ENCODE measurements around the gene PES1.
"Not testable (repeated sequence)": the region's sequence is repeated elsewhere in the genome, so short reads cannot be mapped to it uniquely, and the experiment has no call there.

PES1 gene

DNA sequence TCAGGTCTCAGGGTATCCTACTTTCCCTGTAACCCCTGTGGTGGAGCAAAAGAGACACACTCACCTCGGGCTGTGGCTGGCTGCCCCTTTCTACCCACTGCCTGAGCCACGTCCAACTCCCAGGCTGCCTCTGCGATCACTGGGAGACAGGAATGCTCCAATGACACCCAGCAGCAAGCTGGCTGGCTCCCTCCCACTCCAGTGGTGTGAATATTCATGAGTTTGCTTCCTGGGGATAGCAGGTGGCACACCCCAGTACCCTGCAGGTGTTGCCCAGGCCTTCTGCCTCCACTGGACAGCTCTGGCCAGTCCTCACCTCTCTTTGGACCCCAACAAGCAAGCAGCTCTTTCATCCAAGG lies 27.0 kb downstream of the PES1 start:
- Histone ChIP-seq H3K4me3 (ENCODE audit: extremely low read depth, insufficient read depth, low read length, poor library complexity, severe bottlenecking) (no peak overlapping the region), H3K4me1 (ENCODE audit: control insufficient read depth, insufficient read depth, low read length, poor library complexity, severe bottlenecking) (peaks cover 8% of the 10 kb centered on the region), H3K27ac (ENCODE audit: low read depth, low read length, severe bottlenecking) (no peak overlapping the region), H3K9me3 (ENCODE audit: control insufficient read depth, low read length) (no peaks in the 10 kb centered on the region), H3K36me3 (ENCODE audit: control insufficient read depth, insufficient read depth, low read length) (no peaks in the 10 kb centered on the region)
- WGBS, 2 experiments (ENCODE audit: insufficient coverage in 2 of 2), result 30 to 53% methylated on average over 2 to 3 of the region's 3 CpGs

GRCh38 chr22:30564045-30564760 lies 27.5 kb downstream of the PES1 start:
- H3K36me3 ChIP-seq (ENCODE audit: control insufficient read depth, insufficient read depth, low read length), result no peaks in the 10 kb centered on the region
- 86 to 95% methylated on average over 8 of the region's 8 CpGs for WGBS, 2 experiments (ENCODE audit: insufficient coverage in 2 of 2)
- no peaks in the 10 kb centered on the region for H3K9me3 ChIP-seq (ENCODE audit: control insufficient read depth, low read length)
- H3K4me1 ChIP-seq (ENCODE audit: control insufficient read depth, insufficient read depth, low read length, poor library complexity, severe bottlenecking), result peaks cover 8% of the 10 kb centered on the region
- no peak overlapping the region for H3K4me3 ChIP-seq (ENCODE audit: extremely low read depth, insufficient read depth, low read length, poor library complexity, severe bottlenecking)
- H3K27ac ChIP-seq (ENCODE audit: low read depth, low read length, severe bottlenecking), result no peak overlapping the region

DNA sequence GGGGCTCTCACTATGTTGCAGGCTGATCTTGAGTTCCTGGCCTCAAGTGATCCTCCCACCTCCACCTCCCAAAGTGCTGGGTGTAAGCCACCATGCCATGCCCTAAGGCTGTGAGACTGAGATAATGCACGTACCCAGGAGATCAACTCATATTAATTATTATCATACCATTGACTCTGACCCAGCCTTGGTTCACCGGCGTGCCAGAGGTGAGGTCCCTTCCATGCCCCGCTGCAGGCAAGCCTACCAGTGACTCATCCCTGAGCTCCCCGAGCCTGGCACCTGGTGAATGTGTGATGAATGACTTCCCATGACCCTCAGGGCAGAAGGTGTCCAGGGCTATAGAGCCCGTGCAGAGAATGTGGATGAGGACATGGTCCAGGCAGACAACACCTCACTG lies 29.3 kb downstream of the PES1 start:
- no peaks in the 10 kb centered on the region for H3K36me3 ChIP-seq (ENCODE audit: control insufficient read depth, insufficient read depth, low read length)
- WGBS, 2 experiments (ENCODE audit: insufficient coverage in 2 of 2), result 89 to 94% methylated on average over 5 to 6 of the region's 6 CpGs
- no peak overlapping the region for H3K27ac ChIP-seq (ENCODE audit: low read depth, low read length, severe bottlenecking)
- peaks cover 8% of the 10 kb centered on the region for H3K4me1 ChIP-seq (ENCODE audit: control insufficient read depth, insufficient read depth, low read length, poor library complexity, severe bottlenecking)
- no peak overlapping the region for H3K4me3 ChIP-seq (ENCODE audit: extremely low read depth, insufficient read depth, low read length, poor library complexity, severe bottlenecking)
- no peaks in the 10 kb centered on the region for H3K9me3 ChIP-seq (ENCODE audit: control insufficient read depth, low read length)

- WGBS, 2 experiments (ENCODE audit: insufficient coverage in 2 of 2), result 63 to 69% methylated on average over 7 to 9 of the region's 10 CpGs
- H3K4me1 ChIP-seq (ENCODE audit: control insufficient read depth, insufficient read depth, low read length, poor library complexity, severe bottlenecking), result peaks cover 8% of the 10 kb centered on the region
- H3K4me3 ChIP-seq (ENCODE audit: extremely low read depth, insufficient read depth, low read length, poor library complexity, severe bottlenecking), result no peak overlapping the region
- H3K9me3 ChIP-seq (ENCODE audit: control insufficient read depth, low read length), result no peaks in the 10 kb centered on the region
- H3K27ac ChIP-seq (ENCODE audit: low read depth, low read length, severe bottlenecking), result no peak overlapping the region
- H3K36me3 ChIP-seq (ENCODE audit: control insufficient read depth, insufficient read depth, low read length), result no peaks in the 10 kb centered on the region
These were observed 30.1 kb downstream of the PES1 start for GRCh38 chr22:30561402-30562189.

- not testable (repeated sequence) for H3K4me3 ChIP-seq (ENCODE audit: extremely low read depth, insufficient read depth, low read length, poor library complexity, severe bottlenecking); H3K36me3 ChIP-seq (ENCODE audit: control insufficient read depth, insufficient read depth, low read length); H3K27ac ChIP-seq (ENCODE audit: low read depth, low read length, severe bottlenecking); H3K9me3 ChIP-seq (ENCODE audit: control insufficient read depth, low read length); H3K4me1 ChIP-seq (ENCODE audit: control insufficient read depth, insufficient read depth, low read length, poor library complexity, severe bottlenecking)
- WGBS, 2 experiments (ENCODE audit: insufficient coverage in 2 of 2), result 89 to 90% methylated on average over 7 of the region's 11 CpGs
These were observed 31.0 kb downstream of the PES1 start for GRCh38 chr22:30560643-30561202.

DNA sequence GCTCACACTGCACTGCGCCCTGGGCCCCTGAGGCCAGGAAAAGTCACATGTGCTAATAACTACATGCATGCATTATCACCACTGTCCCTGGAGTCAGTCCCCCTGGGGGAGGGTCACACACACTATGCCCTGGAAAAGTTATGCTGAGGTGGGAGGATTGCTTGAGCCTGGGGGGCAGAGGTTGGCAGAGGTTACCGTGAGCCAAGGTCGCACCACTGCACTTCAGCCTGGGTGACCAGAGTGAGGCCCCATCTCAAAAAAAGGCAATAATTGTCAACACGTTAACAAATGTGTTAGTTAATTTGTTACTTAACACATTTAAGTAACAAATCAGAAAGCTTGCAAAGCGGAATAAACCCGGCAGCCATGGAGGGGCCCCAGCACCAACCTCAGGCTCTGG lies 31.8 kb downstream of the PES1 start:
- Histone ChIP-seq H3K36me3 (ENCODE audit: control insufficient read depth, insufficient read depth, low read length) (no peaks in the 10 kb centered on the region), H3K4me3 (ENCODE audit: extremely low read depth, insufficient read depth, low read length, poor library complexity, severe bottlenecking) (no peak overlapping the region), H3K4me1 (ENCODE audit: control insufficient read depth, insufficient read depth, low read length, poor library complexity, severe bottlenecking) (peaks cover 8% of the 10 kb centered on the region), H3K27ac (ENCODE audit: low read depth, low read length, severe bottlenecking) (no peak overlapping the region), H3K9me3 (ENCODE audit: control insufficient read depth, low read length) (no peaks in the 10 kb centered on the region)
- 85 to 89% methylated on average over 2 to 5 of the region's 6 CpGs for WGBS, 2 experiments (ENCODE audit: insufficient coverage in 2 of 2)

DNA sequence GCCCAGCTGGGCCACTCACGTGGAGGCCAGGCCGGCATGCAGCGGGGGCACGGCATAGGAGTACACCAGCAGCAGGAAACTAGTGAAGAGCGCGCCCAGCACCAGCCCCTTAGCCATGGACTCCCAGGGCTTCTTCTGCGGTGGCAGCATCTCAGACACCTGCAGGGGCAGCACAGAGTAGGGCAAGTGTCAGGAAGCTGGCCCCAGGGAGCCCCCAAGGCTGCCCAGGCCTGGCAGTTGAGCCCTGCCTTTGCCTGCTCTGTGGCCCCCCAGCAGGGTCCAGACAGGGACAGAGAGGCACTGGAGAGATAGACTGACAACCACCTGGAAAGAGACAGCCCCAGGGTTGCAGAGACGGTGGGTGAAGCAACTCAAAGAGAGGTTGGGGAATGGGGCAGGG lies 34.5 kb downstream of the PES1 start:
- H3K27ac ChIP-seq (ENCODE audit: low read depth, low read length, severe bottlenecking), result no peak overlapping the region
- no peaks in the 10 kb centered on the region for H3K36me3 ChIP-seq (ENCODE audit: control insufficient read depth, insufficient read depth, low read length)
- H3K4me1 ChIP-seq (ENCODE audit: control insufficient read depth, insufficient read depth, low read length, poor library complexity, severe bottlenecking), result peaks cover 8% of the 10 kb centered on the region
- WGBS, 2 experiments (ENCODE audit: insufficient coverage in 2 of 2), result 77 to 96% methylated on average over 4 to 7 of the region's 8 CpGs
- no peaks in the 10 kb centered on the region for H3K9me3 ChIP-seq (ENCODE audit: control insufficient read depth, low read length)
- H3K4me3 ChIP-seq (ENCODE audit: extremely low read depth, insufficient read depth, low read length, poor library complexity, severe bottlenecking), result no peak overlapping the region

DNA sequence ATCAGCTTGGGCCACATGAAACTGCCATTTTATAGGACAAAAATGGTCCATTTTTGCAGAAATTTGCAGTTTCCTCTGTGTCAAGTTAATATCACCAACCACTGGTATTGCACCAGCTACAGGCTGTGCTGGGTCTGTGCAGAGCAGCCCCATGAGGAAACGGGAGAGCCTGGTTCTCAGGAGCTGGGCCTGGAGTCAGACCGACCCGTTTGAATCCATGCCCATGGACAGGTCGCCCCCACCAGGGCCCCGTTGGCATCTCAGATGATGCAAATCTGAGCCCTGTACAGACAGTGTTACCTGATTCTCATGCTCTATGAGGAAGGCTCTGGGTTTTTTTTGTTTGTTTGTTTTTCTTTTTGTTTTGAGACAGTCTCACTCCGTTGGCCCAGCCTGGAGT lies 35.3 kb downstream of the PES1 start:
- Histone ChIP-seq H3K36me3 (ENCODE audit: control insufficient read depth, insufficient read depth, low read length) (no peaks in the 10 kb centered on the region), H3K9me3 (ENCODE audit: control insufficient read depth, low read length) (no peaks in the 10 kb centered on the region)
- WGBS, 2 experiments (ENCODE audit: insufficient coverage in 2 of 2), result 82 to 89% methylated on average over 6 of the region's 6 CpGs

DNA sequence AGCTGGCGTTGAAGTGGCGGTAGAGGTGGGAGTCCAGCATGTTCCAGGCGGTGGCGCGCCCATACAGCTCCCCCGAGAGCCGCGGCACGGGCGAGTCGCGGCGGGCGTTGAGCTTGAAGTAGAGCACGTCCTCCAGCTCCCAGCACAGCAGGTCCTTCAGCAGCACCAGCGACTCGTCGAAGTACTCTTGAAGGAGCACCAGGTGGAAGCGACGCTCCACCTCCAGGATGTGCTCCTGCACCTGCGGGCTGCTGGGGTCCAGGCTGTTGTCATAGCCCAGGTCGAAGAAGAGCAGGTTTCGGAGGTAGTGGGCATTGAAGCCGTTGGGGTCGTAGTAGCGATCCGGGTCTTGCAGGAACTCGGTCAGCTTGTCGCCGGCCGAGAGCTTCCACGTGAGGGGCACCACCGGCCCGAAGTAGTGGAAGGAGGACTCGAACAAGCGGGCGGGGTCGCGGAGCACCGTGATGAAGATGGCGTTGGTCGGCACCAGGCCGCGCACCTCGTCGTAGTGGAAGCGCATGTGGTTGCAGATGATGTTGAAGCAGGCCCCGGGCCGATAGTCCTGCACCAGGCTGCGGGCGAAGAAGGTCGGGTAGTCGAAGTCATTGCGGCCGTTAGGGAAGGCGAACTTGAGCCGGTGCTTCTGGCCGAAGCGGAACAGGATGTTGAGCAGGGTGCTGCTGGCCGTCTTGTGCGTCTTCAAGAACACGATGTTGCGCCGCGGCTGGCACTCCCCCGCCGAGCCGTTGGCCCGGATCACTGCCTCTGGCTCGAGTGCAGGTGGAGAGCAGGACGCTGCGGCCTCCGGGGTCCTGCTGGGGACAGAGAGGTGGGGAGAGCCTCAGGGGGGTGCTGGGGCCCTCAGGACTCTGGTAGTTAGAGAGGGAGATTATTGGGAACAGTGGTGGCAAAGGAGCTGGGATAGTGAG lies 36.2 kb downstream of the PES1 start:
- 93 to 96% methylated on average over 62 to 63 of the region's 73 CpGs for WGBS, 2 experiments (ENCODE audit: insufficient coverage in 2 of 2)
- Histone ChIP-seq H3K9me3 (ENCODE audit: control insufficient read depth, low read length) (no peaks in the 10 kb centered on the region), H3K4me1 (ENCODE audit: control insufficient read depth, insufficient read depth, low read length, poor library complexity, severe bottlenecking) (no peaks in the 10 kb centered on the region), H3K4me3 (ENCODE audit: extremely low read depth, insufficient read depth, low read length, poor library complexity, severe bottlenecking) (no peak overlapping the region), H3K27ac (ENCODE audit: low read depth, low read length, severe bottlenecking) (no peak overlapping the region), H3K36me3 (ENCODE audit: control insufficient read depth, insufficient read depth, low read length) (no peaks in the 10 kb centered on the region)

More for the DNA sequence above, 35.3 kb downstream of the PES1 start:
- no peak overlapping the region for H3K4me3 ChIP-seq (ENCODE audit: extremely low read depth, insufficient read depth, low read length, poor library complexity, severe bottlenecking)
- H3K27ac ChIP-seq (ENCODE audit: low read depth, low read length, severe bottlenecking), result no peak overlapping the region
- peaks cover 2% of the 10 kb centered on the region for H3K4me1 ChIP-seq (ENCODE audit: control insufficient read depth, insufficient read depth, low read length, poor library complexity, severe bottlenecking)

DNA sequence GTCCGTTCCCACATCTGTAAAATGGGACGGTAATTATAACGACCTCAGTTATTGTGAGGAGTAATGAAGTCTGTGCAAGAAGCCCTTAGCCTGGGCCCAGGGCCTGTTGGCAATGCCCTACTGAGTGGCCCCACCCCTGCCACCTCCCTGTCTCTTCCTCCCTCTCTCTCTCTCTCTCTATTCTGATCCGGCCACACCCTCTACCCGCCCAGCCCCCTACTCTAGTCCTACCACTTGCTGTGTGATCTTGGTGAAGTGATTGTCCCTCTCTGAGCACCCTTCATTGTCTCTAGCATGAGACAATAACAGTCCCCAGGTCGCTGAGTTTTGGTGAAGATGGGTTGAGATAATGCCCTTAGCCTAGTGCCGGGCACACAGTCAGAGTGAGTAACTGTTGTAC lies 37.7 kb downstream of the PES1 start:
- Histone ChIP-seq H3K9me3 (ENCODE audit: control insufficient read depth, low read length) (no peaks in the 10 kb centered on the region), H3K4me3 (ENCODE audit: extremely low read depth, insufficient read depth, low read length, poor library complexity, severe bottlenecking) (no peak overlapping the region), H3K27ac (ENCODE audit: low read depth, low read length, severe bottlenecking) (no peak overlapping the region), H3K36me3 (ENCODE audit: control insufficient read depth, insufficient read depth, low read length) (no peaks in the 10 kb centered on the region), H3K4me1 (ENCODE audit: control insufficient read depth, insufficient read depth, low read length, poor library complexity, severe bottlenecking) (no peaks in the 10 kb centered on the region)
- 93 to 100% methylated on average over 1 to 3 of the region's 7 CpGs for WGBS, 2 experiments (ENCODE audit: insufficient coverage in 2 of 2)
